SK-N-SH treated with all-trans-retinoic acid at 6 μM for 48 hours (cell line): ENCODE results near the gene PRR15L.
"Not testable (repeated sequence)": the region's sequence is repeated elsewhere in the genome, so short reads cannot be mapped to it uniquely, and the experiment has no call there.

Experiments used
- ATAC-seq: fragments of 200-7000 bp; cut with Tn5 transposase; 3 replicates; pipeline ENCODE4 v1.9.1; 2020; ENCODE audit warnings: mild to moderate bottlenecking, moderate library complexity
- BACH2 ChIP-seq: fragments of 250-450 bp; sonication (Bioruptor Pico); IDR thresholded peaks from 2 replicates; pipeline ENCODE4 v1.9.0; 2021; ENCODE audit warnings: mild to moderate bottlenecking, borderline replicate concordance
- CREB5 ChIP-seq: fragments of 250-450 bp; sonication (Bioruptor Pico); IDR thresholded peaks from 2 replicates; pipeline ENCODE4 v1.5.1; 2020; ENCODE audit warnings: low read depth, mild to moderate bottlenecking, moderate library complexity
- CSRNP3 ChIP-seq: fragments of 250-450 bp; sonication (Bioruptor Pico); IDR thresholded peaks from 2 replicates; pipeline ENCODE4 v1.5.1; 2021; ENCODE audit warnings: mild to moderate bottlenecking, moderate library complexity
- ESRRG ChIP-seq: fragments of 250-450 bp; sonication (Bioruptor Pico); IDR thresholded peaks from 2 replicates; pipeline ENCODE4 v1.6.1; 2021; ENCODE audit warnings: mild to moderate bottlenecking
- GLIS3 ChIP-seq: fragments of 250-450 bp; sonication (Bioruptor Pico); IDR thresholded peaks from 2 replicates; pipeline ENCODE4 v1.5.0; 2020; ENCODE audit warnings: mild to moderate bottlenecking, moderate library complexity
- ISL1 ChIP-seq: fragments of 250-450 bp; sonication (Bioruptor Pico); IDR thresholded peaks from 2 replicates; pipeline ENCODE4 v2.1.2; 2022; ENCODE audit warnings: mild to moderate bottlenecking, moderate library complexity
- OSR1 ChIP-seq: fragments of 250-450 bp; sonication (Bioruptor Pico); IDR thresholded peaks from 2 replicates; pipeline ENCODE4 v1.8.0; 2022; ENCODE audit warnings: moderate library complexity, mild to moderate bottlenecking, inconsistent platforms
- PATZ1 ChIP-seq: fragments of 250-450 bp; sonication (Bioruptor Pico); IDR thresholded peaks from 2 replicates; pipeline ENCODE4 v1.8.0; 2020; ENCODE audit warnings: mild to moderate bottlenecking, moderate library complexity, borderline replicate concordance
- PPARA ChIP-seq: fragments of 250-450 bp; sonication (Bioruptor Pico); IDR thresholded peaks from 2 replicates; pipeline ENCODE4 v1.5.0; 2020; ENCODE audit warnings: mild to moderate bottlenecking, borderline replicate concordance
- RARB ChIP-seq: fragments of 250-450 bp; sonication (Bioruptor Pico); IDR thresholded peaks from 2 replicates; pipeline ENCODE4 v1.8.0; 2021; ENCODE audit warnings: mild to moderate bottlenecking, moderate library complexity
- SNAI2 ChIP-seq: fragments of 250-450 bp; sonication (Bioruptor Pico); IDR thresholded peaks from 2 replicates; pipeline ENCODE4 v1.5.0; 2020; ENCODE audit warnings: mild to moderate bottlenecking, moderate library complexity
- TCF4 ChIP-seq: fragments of 250-450 bp; sonication (Bioruptor Pico); IDR thresholded peaks from 2 replicates; pipeline ENCODE4 v1.8.0; 2021; ENCODE audit warnings: mild to moderate bottlenecking, moderate library complexity, borderline replicate concordance
- TOX ChIP-seq: fragments of 250-450 bp; sonication (Bioruptor Pico); IDR thresholded peaks from 2 replicates; pipeline ENCODE4 v1.8.0; 2021; ENCODE audit warnings: mild to moderate bottlenecking, moderate library complexity, borderline replicate concordance
- TSHZ2 ChIP-seq: fragments of 250-450 bp; sonication (Bioruptor Pico); IDR thresholded peaks from 2 replicates; pipeline ENCODE4 v1.5.0; 2020; ENCODE audit warnings: mild to moderate bottlenecking, moderate library complexity
- ZC3H10 ChIP-seq: fragments of 250-450 bp; sonication (Bioruptor Pico); IDR thresholded peaks from 2 replicates; pipeline ENCODE4 v1.5.1; 2021; ENCODE audit warnings: mild to moderate bottlenecking, moderate library complexity
- ZFP30 ChIP-seq: fragments of 450-650 bp; formaldehyde crosslinking; IDR thresholded peaks from 2 replicates; pipeline ENCODE4 v1.5.0; 2022; ENCODE audit warnings: mild to moderate bottlenecking, moderate library complexity
- ZNF70 ChIP-seq: fragments of 450-650 bp; formaldehyde crosslinking; IDR thresholded peaks from 2 replicates; pipeline ENCODE4 v1.5.0; 2020; ENCODE audit warnings: mild to moderate bottlenecking, moderate library complexity
- ZNF8 ChIP-seq: fragments of 450-650 bp; formaldehyde crosslinking; IDR thresholded peaks from 2 replicates; pipeline ENCODE4 v1.5.0; 2020; ENCODE audit warnings: mild to moderate bottlenecking, moderate library complexity

PRR15L gene

GRCh38 chr17:47924785-47925677, 32.7 kb downstream of the PRR15L start:
- TF ChIP-seq PPARA (CRISPR knock-in tag) (no peak), ZFP30 (CRISPR knock-in tag) (no peak), SNAI2 (CRISPR knock-in tag) (no peak), CREB5 (CRISPR knock-in tag) (no peak)
- TF ChIP-seq, all 23 proteins: peak for 0
- ATAC-seq, result no peak

GRCh38 chr17:47919889-47920288, 37.8 kb downstream of the PRR15L start:
- ATAC-seq, result not testable (repeated sequence)

GRCh38 chr17:47918991-47919390, 38.7 kb downstream of the PRR15L start:
- TF ChIP-seq ZNF70 (CRISPR knock-in tag) (no peak), CREB5 (CRISPR knock-in tag) (no peak), TOX (no peak), ESRRG (no peak), PPARA (CRISPR knock-in tag) (no peak), ZNF8 (CRISPR knock-in tag) (no peak)
- TF ChIP-seq, all 23 proteins: peak for 0

GRCh38 chr17:47918006-47918405, 39.7 kb downstream of the PRR15L start:
- ATAC-seq, result no peak
- TF ChIP-seq ISL1 (CRISPR knock-in tag) (no peak), ZC3H10 (no peak), BACH2 (CRISPR knock-in tag) (no peak), ZFP30 (CRISPR knock-in tag) (no peak), OSR1 (CRISPR knock-in tag) (no peak), GLIS3 (no peak), TCF4 (CRISPR knock-in tag) (no peak), SNAI2 (CRISPR knock-in tag) (no peak)
- TF ChIP-seq, all 23 proteins: peak for 0

More at GRCh38 chr17:47918991-47919390, 38.7 kb downstream of the PRR15L start:
- no peak for ATAC-seq

- no peak for ATAC-seq
- TF ChIP-seq RARB (CRISPR knock-in tag), result no peak
- no peak for TF ChIP-seq TSHZ2 (CRISPR knock-in tag)
- TF ChIP-seq ZNF8 (CRISPR knock-in tag), result no peak
- TF ChIP-seq TOX, result no peak
- TF ChIP-seq OSR1 (CRISPR knock-in tag), result no peak
- no peak for TF ChIP-seq ZFP30 (CRISPR knock-in tag)
- TF ChIP-seq PPARA (CRISPR knock-in tag), result no peak
- no peak for TF ChIP-seq ZC3H10
- no peak for TF ChIP-seq SNAI2 (CRISPR knock-in tag)
- no peak for TF ChIP-seq ZNF70 (CRISPR knock-in tag)
- no peak for TF ChIP-seq PATZ1 (CRISPR knock-in tag)
- no peak for TF ChIP-seq CREB5 (CRISPR knock-in tag)
- TF ChIP-seq GLIS3, result no peak
- TF ChIP-seq TCF4 (CRISPR knock-in tag), result no peak
- no peak for TF ChIP-seq CSRNP3 (CRISPR knock-in tag)
Measured at GRCh38 chr17:47917581-47917980, 40.1 kb downstream of the PRR15L start.
